SKM-1 treated with dmso at 0.1 percent for 144 hours (cell line): ENCODE results near the gene JMJD1C.

Experiments
- DNase-seq: peaks from one replicate; lab custom pipeline; 2025; ENCODE audit not compliant: unreplicated experiment; lab: John Stamatoyannopoulos, UW

Gene JMJD1C

GRCh38 chr10:63145782-63146181, 320.0 kb downstream of the JMJD1C start:
- DNase-seq = no peak

- no peak for DNase-seq
Measured at GRCh38 chr10:63143987-63144386, 321.8 kb downstream of the JMJD1C start.

DNA sequence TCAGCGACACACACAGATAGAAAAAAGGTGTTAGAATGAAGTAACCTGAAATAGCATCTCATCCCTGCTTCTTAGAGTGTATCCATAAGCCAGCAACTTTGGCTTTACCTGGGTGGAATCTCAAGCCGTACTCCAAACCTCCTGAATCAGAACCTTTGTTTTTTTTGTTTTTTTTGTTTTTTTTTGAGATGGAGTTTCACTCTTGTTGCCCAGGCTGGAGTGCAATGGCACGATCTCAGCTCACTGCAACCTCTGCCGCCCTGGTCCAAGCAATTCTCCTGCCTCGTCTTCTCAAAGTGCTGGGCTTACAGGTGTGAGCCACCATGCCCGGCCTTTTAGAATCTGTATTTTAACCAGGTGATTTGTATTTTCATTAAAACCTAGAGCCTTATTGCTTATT, 323.6 kb downstream of the JMJD1C start:
- DNase-seq = no peak

DNA sequence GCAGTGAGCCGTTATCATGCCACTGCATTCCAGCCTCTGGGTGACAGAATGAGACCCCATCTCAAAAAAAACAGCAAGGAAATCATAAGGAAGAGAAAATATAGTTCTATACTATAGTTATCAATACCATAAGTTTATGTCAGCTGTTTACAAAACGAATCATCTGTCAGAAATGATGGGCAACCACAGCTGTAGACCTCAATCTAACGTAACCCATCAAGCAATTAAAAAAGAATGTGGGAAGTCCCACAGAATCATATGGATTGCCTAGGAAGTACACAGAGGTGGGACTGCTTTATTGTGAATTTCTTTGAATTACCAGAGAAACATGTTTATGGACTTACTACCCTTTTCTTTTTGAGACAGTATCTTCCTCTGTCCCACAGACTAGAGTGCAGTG, 325.7 kb downstream of the JMJD1C start:
- no peak for DNase-seq

GRCh38 chr10:63137306-63137705, 328.5 kb downstream of the JMJD1C start:
- no peak for DNase-seq

- DNase-seq = peak; percentile 61
Measured at GRCh38 chr10:63133821-63134557, 331.8 kb downstream of the JMJD1C start.

DNA sequence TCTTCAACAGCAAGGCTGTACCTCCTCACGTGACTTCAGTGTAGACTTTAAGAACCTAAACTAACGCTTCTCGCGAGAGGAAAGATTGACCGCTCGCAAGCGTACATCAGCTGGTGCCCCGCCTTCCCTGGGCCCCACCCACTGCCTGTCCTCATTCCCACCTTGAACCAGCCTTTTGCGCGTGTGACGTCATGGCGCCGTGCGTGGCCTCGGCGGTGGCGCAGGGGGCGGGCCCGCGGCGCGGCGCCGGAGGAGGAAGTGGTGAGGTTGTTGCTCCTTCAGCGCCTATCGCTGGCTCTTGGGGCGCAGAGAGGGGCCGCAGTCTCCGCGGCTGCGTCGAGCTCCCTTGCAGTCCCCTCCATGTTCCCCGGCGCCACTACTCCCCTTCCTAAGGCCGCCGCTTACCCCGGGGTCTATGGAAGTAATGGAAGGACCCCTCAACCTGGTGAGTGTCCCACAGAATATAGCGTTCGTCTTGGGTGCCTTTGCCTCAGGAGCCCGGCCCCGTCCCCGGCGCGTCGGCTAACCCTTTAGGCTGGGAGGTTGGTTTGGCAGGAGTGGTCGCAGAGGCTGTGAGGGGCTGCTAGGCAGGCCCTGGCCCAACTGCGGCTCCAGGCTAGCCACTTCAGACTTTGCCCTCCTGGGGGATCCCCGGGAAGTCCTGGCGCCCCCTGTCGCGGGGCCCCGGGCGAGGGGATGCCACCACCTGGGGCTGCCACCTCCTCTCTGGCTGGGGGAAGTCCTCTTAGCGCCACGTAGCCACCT, 332.5 kb downstream of the JMJD1C start, which contains the start of gene NRBF2:
Gene NRBF2 (plus strand): TSS at position 273 of the 765 bp plus-strand sequence. CDS start 143 bp downstream, at position 416.
- peak; percentile 96 for DNase-seq

- no peak for DNase-seq
Measured at GRCh38 chr10:63132651-63133055, 333.1 kb downstream of the JMJD1C start.

GRCh38 chr10:63129888-63130287, 335.9 kb downstream of the JMJD1C start:
- no peak for DNase-seq

GRCh38 chr10:63128443-63128842, 337.3 kb downstream of the JMJD1C start:
- no peak for DNase-seq

DNA sequence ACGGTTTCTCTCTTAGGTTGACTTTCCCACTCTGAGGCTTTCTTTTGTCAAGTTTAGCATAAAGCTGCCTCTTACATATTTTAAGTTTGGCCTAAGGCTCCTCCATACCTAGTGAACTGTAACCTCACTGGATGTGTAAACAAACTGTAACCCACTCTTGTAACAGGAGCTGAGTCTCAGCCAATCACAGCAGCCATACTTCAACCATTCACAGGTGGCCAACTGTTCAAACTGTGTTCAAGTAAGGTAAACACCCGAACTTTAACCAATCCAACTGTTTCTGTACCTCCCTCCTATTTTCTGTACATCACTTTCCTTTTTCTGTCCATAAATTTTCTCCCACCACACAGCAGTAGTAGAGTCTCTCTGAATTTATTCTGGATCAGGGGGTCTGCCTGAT, 340.3 kb downstream of the JMJD1C start:
- no peak for DNase-seq

DNA sequence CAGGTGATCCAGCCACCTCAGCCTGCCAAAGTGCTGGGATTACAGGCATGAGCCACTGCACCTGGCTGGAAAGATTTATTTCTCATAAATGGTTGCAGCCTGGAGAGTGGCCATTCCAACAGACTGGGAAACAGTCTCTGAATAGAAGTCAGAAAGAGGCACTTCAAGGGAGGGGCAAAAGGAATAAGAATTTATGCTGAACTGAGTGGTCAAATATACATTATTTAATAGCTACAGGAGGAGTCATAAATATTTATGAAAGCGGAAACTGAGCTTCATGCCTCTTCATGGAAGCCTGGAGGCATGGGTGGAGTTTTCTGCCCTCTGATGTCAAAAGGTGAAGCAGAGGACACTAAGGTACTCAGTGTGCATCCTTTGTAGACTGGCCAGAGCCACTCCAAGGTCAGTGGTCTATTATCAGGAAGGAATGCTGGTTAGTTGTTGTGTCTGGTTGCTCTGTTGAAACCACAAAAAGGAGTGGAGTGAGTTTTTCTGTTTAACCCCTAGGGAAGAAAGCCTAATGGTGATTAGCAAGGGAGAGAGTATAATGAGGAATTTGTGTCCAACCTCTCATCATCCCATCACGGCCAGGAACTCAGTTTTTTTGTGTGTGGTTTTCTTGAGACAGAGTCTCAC, 341.9 kb downstream of the JMJD1C start:
- no peak for DNase-seq

DNA sequence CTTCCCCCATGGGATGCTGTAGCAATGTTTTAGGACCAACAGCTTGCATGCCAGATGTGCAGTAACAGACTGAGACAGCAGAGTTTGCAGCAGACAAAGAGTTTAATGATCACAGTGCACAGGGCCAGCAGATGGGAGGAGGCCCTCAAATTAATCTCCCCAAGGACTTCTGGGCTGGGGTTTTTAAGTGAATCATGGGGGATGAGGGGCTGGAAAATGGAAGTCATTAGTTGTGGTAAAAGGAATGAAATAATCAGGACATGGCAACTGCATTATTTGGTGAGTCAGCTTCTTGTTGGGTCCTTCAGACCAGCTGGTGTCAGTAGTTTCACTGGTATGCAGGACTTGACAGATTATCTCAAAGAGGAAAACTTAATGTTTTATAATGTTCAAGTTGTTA, 345.2 kb downstream of the JMJD1C start:
- no peak for DNase-seq

DNA sequence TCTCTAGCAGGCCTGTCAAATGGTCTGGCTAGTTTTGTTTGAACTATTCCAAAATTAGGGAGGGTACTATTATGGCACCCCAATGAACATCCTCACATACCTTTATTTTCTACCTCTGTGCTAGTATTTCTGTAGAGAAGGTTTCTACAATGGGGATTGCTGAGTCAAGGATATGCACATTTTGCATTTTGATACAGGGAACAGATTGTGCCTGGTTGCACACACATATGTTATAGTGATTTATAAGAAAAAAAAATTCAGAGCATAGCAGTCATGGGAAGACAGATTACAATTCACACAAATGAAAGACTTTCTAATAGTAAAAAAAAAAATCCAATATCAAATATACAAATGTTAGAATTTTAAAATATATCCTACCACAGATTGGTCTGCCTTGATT, 346.7 kb downstream of the JMJD1C start:
- no peak for DNase-seq
